DOHH2 (cell line): ENCODE measurements around the gene DUSP3.

Source experiments
- H3F3A ChIP-seq: fragments of 200-600 bp; sonication (generic), shearing (Covaris generic); 2 replicates; pipeline ENCODE4 v1.6.0; 2016; ENCODE audit warnings: antibody characterized with exemption, mild to moderate bottlenecking; ENCODE audit not compliant: control insufficient read depth, insufficient read depth
- H3K27ac ChIP-seq: fragments of 200-600 bp; sonication (generic); 2 replicates; pipeline ENCODE4 v1.5.1; 2014; ENCODE audit warnings: low read depth, mild to moderate bottlenecking, low read length, moderate library complexity
- H3K27me3 ChIP-seq: fragments of 200-600 bp; sonication (generic); 2 replicates; pipeline ENCODE4 v1.6.1; 2014; ENCODE audit warnings: mild to moderate bottlenecking, low read length, mixed read lengths; ENCODE audit not compliant: control insufficient read depth
- H3K36me3 ChIP-seq: fragments of 200-600 bp; sonication (generic); 2 replicates; pipeline ENCODE4 v1.6.1; 2014; ENCODE audit warnings: mild to moderate bottlenecking, low read length, moderate library complexity, mixed read lengths; ENCODE audit not compliant: control insufficient read depth
- H3K4me1 ChIP-seq: fragments of 200-600 bp; sonication (generic); 2 replicates; pipeline ENCODE4 v1.6.1; 2014; ENCODE audit warnings: mild to moderate bottlenecking, low read length, mixed read lengths; ENCODE audit not compliant: control insufficient read depth
- H3K4me2 ChIP-seq: fragments of 200-600 bp; sonication (generic); 2 replicates; pipeline ENCODE4 v1.6.0; 2014; ENCODE audit warnings: mild to moderate bottlenecking, low read length, moderate library complexity
- H3K4me3 ChIP-seq: fragments of 200-600 bp; sonication (generic); 2 replicates; pipeline ENCODE4 v1.5.1; 2014; ENCODE audit warnings: mild to moderate bottlenecking, low read length, mixed read lengths
- H3K79me2 ChIP-seq: fragments of 200-600 bp; sonication (generic); 2 replicates; pipeline ENCODE4 v1.6.1; 2014; ENCODE audit warnings: mild to moderate bottlenecking, low read length, mixed read lengths; ENCODE audit not compliant: control insufficient read depth
- H3K9me2 ChIP-seq: fragments of 200-600 bp; sonication (generic); replicated peaks from 2 replicates; pipeline ENCODE4 v1.6.1; 2014; ENCODE audit warnings: mild to moderate bottlenecking, low read length, mixed read lengths; ENCODE audit not compliant: control insufficient read depth
- H3K9me3 ChIP-seq: fragments of 200-600 bp; sonication (generic); 2 replicates; pipeline ENCODE4 v1.6.1; 2014; ENCODE audit warnings: antibody characterized with exemption, low read length, mixed read lengths; ENCODE audit not compliant: control insufficient read depth, insufficient read depth
- H4K20me1 ChIP-seq: fragments of 200-600 bp; sonication (generic); 2 replicates; pipeline ENCODE4 v1.6.0; 2014; ENCODE audit warnings: low read depth, mild to moderate bottlenecking, antibody characterized with exemption, low read length, moderate library complexity; ENCODE audit not compliant: control insufficient read depth, insufficient read depth
- CTCF ChIP-seq: fragments of 200-600 bp; sonication (generic); IDR thresholded peaks from one replicate; pipeline ENCODE4 v1.5.1; 2014; ENCODE audit warnings: antibody characterized with exemption, mild to moderate bottlenecking, low read depth, low read length; ENCODE audit not compliant: poor library complexity, severe bottlenecking
- EZH2phosphoT487 ChIP-seq: fragments of 200-600 bp; sonication (generic); IDR thresholded peaks from 2 replicates; pipeline ENCODE4 v1.6.1; 2017; ENCODE audit warnings: borderline replicate concordance, mild to moderate bottlenecking, antibody characterized with exemption, low read length, moderate library complexity, mixed read lengths

Gene DUSP3

DNA sequence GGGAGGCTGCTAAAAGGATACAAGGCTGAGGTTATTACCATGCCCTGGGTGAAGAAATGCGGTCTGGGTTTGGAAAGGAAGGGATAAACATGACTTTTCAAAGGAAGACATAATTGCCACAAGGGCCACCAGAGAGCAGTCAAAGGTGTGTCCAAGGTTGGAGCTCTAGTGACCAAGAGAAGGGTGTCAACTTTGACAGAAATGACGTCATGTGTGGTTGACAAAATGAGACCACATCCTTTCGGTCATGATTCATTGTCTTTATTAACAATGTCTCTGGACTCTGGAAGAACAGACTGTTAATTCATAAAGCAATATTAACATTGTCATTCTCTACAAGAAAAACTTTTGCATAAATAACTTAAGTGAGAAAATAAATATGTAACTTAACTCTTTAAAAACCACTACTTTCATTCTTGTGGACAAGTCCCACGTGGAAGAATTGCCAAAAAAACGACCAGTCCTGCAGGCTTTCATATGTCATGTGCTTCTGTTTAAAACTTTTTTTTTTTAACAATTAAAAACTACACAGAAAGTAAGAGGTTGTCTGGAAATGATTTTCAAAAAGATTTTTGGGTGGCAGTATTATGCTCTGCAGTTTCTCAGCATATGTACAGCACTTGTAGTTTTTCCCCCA lies 25.2 kb downstream of the DUSP3 start:
- Histone ChIP-seq H3K27me3 (0 out of 2 replicates have a peak, but pooled peaks cover 4% of the 10 kb centered on the region), H3K27ac (no peak overlapping the region), H3F3A (no peaks in the 10 kb centered on the region), H3K4me3 (no peak overlapping the region), H3K9me2 (no peaks in the 10 kb centered on the region), H3K4me1 (no peaks in the 10 kb centered on the region), H4K20me1 (no peaks in the 10 kb centered on the region), H3K36me3 (no peaks in the 10 kb centered on the region), H3K9me3 (no peaks in the 10 kb centered on the region), H3K4me2 (no peak overlapping the region), H3K79me2 (no peaks in the 10 kb centered on the region)
- TF ChIP-seq EZH2phosphoT487 (no peak), CTCF (no peak)

GRCh38 chr17:43750153-43750552 lies 28.6 kb downstream of the DUSP3 start:
- Histone ChIP-seq H3K9me2 (no peaks in the 10 kb centered on the region), H3K79me2 (no peaks in the 10 kb centered on the region), H3K4me1 (no peaks in the 10 kb centered on the region), H4K20me1 (no peaks in the 10 kb centered on the region), H3K4me2 (no peak overlapping the region), H3F3A (no peaks in the 10 kb centered on the region), H3K36me3 (no peaks in the 10 kb centered on the region), H3K9me3 (no peaks in the 10 kb centered on the region), H3K4me3 (no peak overlapping the region), H3K27me3 (peaks cover 13% of the 10 kb centered on the region; the same call in 1 of the 2 replicates), H3K27ac (no peak overlapping the region)
- TF ChIP-seq EZH2phosphoT487 (no peak), CTCF (no peak)

GRCh38 chr17:43745541-43745940 lies 33.2 kb downstream of the DUSP3 start:
- no peak overlapping the region for H3K4me3 ChIP-seq
- H3F3A ChIP-seq, result no peaks in the 10 kb centered on the region
- TF ChIP-seq CTCF, result no peak
- no peak for TF ChIP-seq EZH2phosphoT487
- H3K79me2 ChIP-seq, result no peaks in the 10 kb centered on the region
- H3K27ac ChIP-seq, result no peak overlapping the region
- no peaks in the 10 kb centered on the region for H3K9me2 ChIP-seq
- H3K27me3 ChIP-seq, result peaks cover 12% of the 10 kb centered on the region; the same call in 1 of the 2 replicates
- no peaks in the 10 kb centered on the region for H3K9me3 ChIP-seq
- no peaks in the 10 kb centered on the region for H3K4me1 ChIP-seq
- H3K36me3 ChIP-seq, result no peaks in the 10 kb centered on the region
- H4K20me1 ChIP-seq, result no peaks in the 10 kb centered on the region
- no peak overlapping the region for H3K4me2 ChIP-seq
